Kidney (tissue), 14 donors: ENCODE measurements around the gene SLC4A5. TPM values are rescaled to one million over a fixed set of nuclear protein-coding genes. Genes with fewer than 3 reads are reported as not detected.
A peak's percentile ranks its signal among the peaks of the same experiment; 100 is the strongest.

Experiments
- DNase-seq, 5 donors: peaks; one replicate each; pipeline ENCODE4 v3.0.0-alpha.2; 2013 to 2020
- FAIRE-seq: peaks from 2 replicates; lab custom pipeline; 2012; peaks lifted over from hg19 to GRCh38; lab: Jason Lieb, UNC
- H3K27ac ChIP-seq, 2 donors: one replicate each; pipeline ENCODE4 v1.7.0; 2013; ENCODE audit warnings: low read depth in 2 of 2, low read length in 2 of 2, inconsistent platforms in 1 of 2
- H3K27me3 ChIP-seq: one replicate; pipeline ENCODE4 v1.7.1; 2013; ENCODE audit warnings: low read length, inconsistent platforms; ENCODE audit not compliant: control insufficient read depth, insufficient read depth
- H3K36me3 ChIP-seq, 3 donors: one replicate each; pipeline versions ENCODE4 v1.7.0 to v1.7.1; 2013; ENCODE audit warnings: low read length in 3 of 3, control low read depth in 1 of 3, inconsistent platforms in 1 of 3; ENCODE audit not compliant: insufficient read depth in 3 of 3, control insufficient read depth in 2 of 3
- H3K4me1 ChIP-seq, 3 donors: one replicate each; pipeline versions ENCODE4 v1.7.0 to v1.7.1; 2013; ENCODE audit warnings: low read length in 3 of 3, inconsistent platforms in 1 of 3, low read depth in 1 of 3; ENCODE audit not compliant: control insufficient read depth in 2 of 3, insufficient read depth in 2 of 3
- H3K4me3 ChIP-seq, 3 donors: one replicate each; pipeline versions ENCODE4 v1.7.0 to v1.8.1; 2013; ENCODE audit warnings: low read length in 3 of 3, control low read depth in 1 of 3, inconsistent platforms in 1 of 3
- H3K9ac ChIP-seq, 3 donors: one replicate each; pipeline versions ENCODE4 v1.7.0 to v1.7.1; 2013; ENCODE audit warnings: low read length in 3 of 3, control low read depth in 1 of 3, inconsistent platforms in 1 of 3
- H3K9me3 ChIP-seq, 3 donors: one replicate each; pipeline versions ENCODE4 v1.7.0 to v1.7.1; 2013; ENCODE audit warnings: low read length in 3 of 3, control low read depth in 1 of 3, inconsistent platforms in 1 of 3; ENCODE audit not compliant: control insufficient read depth in 2 of 3, insufficient read depth in 1 of 3
- CTCF ChIP-seq: IDR thresholded peaks from 3 replicates; pipeline ENCODE4 v1.5.1; 2012; ENCODE audit warnings: mild to moderate bottlenecking, moderate library complexity, borderline replicate concordance; ENCODE audit not compliant: insufficient read depth; ENCODE audit errors: extremely low read depth
- intact Hi-C: fragments of 100-400 bp; cut with DNase I; formaldehyde crosslinking; loops from one replicate; pipeline ENCODE4 v1.11.1; 2022
- polyA plus RNA-seq: library from polyadenylated mRNA; stranded (reverse); fragments of 350-450 nt; fragmentation: Illumina TruSeq; extraction: RNeasy Lipid Tissue Mini Kit (QIAGEN cat#74804); gene quantifications from one replicate; pipeline ENCODE4 v1.2.3, GENCODE V29; 2014; ENCODE audit warnings: low read depth, low replicate concordance; ENCODE audit not compliant: insufficient read depth
- total RNA-seq: library from RNA; stranded (reverse); fragmentation: NEBNext Ultra II Directional; extraction: Animal tissue kit (Norgen Biotek cat#: 25700); gene quantifications from one replicate; pipeline ENCODE4 v1.2.1, GENCODE V29; 2021
- donor health status: control.
- donor health status: control.
- donor health status: control.
- donor health status: control.
- donor health status: control.
- donor health status: DM: yes; HTN: yes; CAD: no.
- donor health status: Normal renal cell carcinoma (clear cell type).

SLC4A5 gene
- total and polyA plus RNA-seq, 2 donors from 2014 or later = 1.1 to 5.2 TPM

- intact Hi-C loops = no loop called here
- Histone ChIP-seq H3K4me3 (no peak overlapping the region), H3K9me3 (no peaks in the 10 kb centered on the region), H3K36me3 (no peaks in the 10 kb centered on the region), H3K27me3 (no peaks in the 10 kb centered on the region), H3K9ac (no peak overlapping the region), H3K27ac (no peak overlapping the region), H3K4me1 (peaks cover 0 to 9% (median 0%) of the 10 kb centered on the region in 3 donors)
- TF ChIP-seq CTCF = no peak
- FAIRE-seq = no peak
- no peak for DNase-seq
These were observed 51.2 kb downstream of the SLC4A5 start for GRCh38 chr2:74291886-74292621.

GRCh38 chr2:74291218-74291544 is 52.0 kb downstream of the SLC4A5 start:
- DNase-seq = peak in 1 of 5 donors; percentile 4
- Histone ChIP-seq H3K9ac (no peak overlapping the region), H3K36me3 (no peaks in the 10 kb centered on the region), H3K27me3 (no peaks in the 10 kb centered on the region), H3K4me1 (peaks cover 0 to 9% (median 0%) of the 10 kb centered on the region in 3 donors), H3K27ac (no peak overlapping the region), H3K9me3 (no peaks in the 10 kb centered on the region), H3K4me3 (no peak overlapping the region)
- no peak for FAIRE-seq
- intact Hi-C loops = no loop called here
- TF ChIP-seq CTCF = no peak

GRCh38 chr2:74290466-74291217 is 52.6 kb downstream of the SLC4A5 start:
- peaks cover 0 to 9% (median 0%) of the 10 kb centered on the region in 3 donors for H3K4me1 ChIP-seq
- no peaks in the 10 kb centered on the region for H3K9me3 ChIP-seq
- no peaks in the 10 kb centered on the region for H3K27me3 ChIP-seq
- H3K36me3 ChIP-seq = no peaks in the 10 kb centered on the region
- TF ChIP-seq CTCF = no peak
- H3K9ac ChIP-seq = no peak overlapping the region
- no peak for FAIRE-seq
- intact Hi-C loops = no loop called here
- no peak overlapping the region for H3K4me3 ChIP-seq
- no peak overlapping the region for H3K27ac ChIP-seq
- DNase-seq = no peak
